Neural progenitor cell (in vitro differentiated cells): ENCODE measurements around the gene STYX.

Experiments
- EZH2 ChIP-seq: fragments of 200-600 bp; sonication (generic); IDR thresholded peaks from 2 replicates; pipeline ENCODE4 v1.6.1; 2017; ENCODE audit warnings: antibody characterized with exemption, mild to moderate bottlenecking, moderate library complexity
- TF ChIP-seq, protein P1 (sequence below): fragments of 200-600 bp; sonication (generic); IDR thresholded peaks from 2 replicates; pipeline ENCODE4 v1.5.1; 2017; ENCODE audit warnings: antibody characterized with exemption, mild to moderate bottlenecking

DNA sequence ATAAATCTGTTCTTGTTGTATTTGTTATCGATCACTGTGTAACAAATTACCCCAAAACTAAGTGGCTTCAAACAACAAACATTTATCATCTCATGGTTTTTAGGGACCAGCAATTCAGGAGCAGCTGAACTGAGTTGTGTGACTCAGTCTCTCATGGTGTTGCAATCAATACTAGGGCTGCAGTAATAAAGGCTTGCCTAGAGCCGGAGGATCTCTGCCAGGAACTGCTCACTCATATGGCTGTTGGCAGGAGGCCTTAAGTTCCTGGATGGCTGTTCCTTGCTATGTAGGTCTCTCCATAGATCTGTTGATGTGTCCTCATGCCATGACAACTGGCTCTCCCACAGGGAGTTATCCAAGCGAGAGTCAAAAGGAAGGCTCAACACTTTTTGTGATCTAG lies 26.7 kb upstream of the STYX start:
- TF ChIP-seq, protein P1, sequence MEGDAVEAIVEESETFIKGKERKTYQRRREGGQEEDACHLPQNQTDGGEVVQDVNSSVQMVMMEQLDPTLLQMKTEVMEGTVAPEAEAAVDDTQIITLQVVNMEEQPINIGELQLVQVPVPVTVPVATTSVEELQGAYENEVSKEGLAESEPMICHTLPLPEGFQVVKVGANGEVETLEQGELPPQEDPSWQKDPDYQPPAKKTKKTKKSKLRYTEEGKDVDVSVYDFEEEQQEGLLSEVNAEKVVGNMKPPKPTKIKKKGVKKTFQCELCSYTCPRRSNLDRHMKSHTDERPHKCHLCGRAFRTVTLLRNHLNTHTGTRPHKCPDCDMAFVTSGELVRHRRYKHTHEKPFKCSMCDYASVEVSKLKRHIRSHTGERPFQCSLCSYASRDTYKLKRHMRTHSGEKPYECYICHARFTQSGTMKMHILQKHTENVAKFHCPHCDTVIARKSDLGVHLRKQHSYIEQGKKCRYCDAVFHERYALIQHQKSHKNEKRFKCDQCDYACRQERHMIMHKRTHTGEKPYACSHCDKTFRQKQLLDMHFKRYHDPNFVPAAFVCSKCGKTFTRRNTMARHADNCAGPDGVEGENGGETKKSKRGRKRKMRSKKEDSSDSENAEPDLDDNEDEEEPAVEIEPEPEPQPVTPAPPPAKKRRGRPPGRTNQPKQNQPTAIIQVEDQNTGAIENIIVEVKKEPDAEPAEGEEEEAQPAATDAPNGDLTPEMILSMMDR, result no peak
- TF ChIP-seq EZH2, result no peak
